ENCODE data around the gene SMAD6.

DNA sequence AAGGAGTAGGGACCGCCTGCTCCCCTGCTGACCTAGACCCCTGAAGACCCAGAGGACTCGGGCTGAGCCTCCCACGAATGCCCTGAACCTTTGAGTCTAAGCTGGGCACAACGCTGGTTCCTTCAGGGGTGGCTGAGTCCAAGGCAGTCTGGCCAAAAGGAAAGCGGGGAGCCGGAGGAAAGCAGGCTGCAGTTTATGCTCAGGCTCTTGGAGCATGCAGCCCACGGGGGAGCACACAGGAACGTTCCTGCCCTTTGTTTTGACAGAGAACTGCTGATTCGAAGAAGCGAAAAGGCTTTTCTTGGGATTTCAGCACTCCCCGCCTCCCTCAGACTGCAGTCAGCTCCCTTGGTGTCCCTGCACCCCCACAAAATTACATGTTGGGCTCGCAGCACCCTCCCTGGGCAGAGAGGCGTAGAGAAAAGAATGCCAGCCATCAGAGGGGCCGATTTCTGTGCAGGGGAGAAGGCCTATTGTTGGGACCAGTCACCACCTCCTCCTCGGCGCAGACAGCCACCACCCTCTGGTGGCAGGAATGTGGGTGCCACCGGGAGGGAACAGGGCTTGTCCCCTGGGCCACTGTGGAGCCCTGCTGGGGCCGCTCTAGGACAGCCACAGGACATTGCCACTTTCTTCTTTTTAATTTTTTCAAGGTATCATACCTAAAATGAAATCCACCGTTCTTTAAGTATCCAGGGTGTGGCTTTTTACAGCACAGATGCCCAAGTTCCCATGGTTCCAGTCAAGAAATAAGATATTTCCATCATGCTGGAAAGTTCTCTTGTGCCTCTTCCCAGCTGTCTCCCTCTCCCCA, 72.2 kb downstream of the SMAD6 start:
- no peak for TF ChIP-seq POLR2AphosphoS5 (IDR thresholded peaks at IDR 0.05; ENCODE audit: low read depth, low read length)
- no peak for TF ChIP-seq SIN3A (IDR thresholded peaks at IDR 0.05; ENCODE audit: borderline replicate concordance, insufficient read depth, low read length)
- TF ChIP-seq TAF1 (IDR thresholded peaks at IDR 0.05; ENCODE audit: borderline replicate concordance, insufficient read depth, low read length): no peak
- TF ChIP-seq, protein P1, sequence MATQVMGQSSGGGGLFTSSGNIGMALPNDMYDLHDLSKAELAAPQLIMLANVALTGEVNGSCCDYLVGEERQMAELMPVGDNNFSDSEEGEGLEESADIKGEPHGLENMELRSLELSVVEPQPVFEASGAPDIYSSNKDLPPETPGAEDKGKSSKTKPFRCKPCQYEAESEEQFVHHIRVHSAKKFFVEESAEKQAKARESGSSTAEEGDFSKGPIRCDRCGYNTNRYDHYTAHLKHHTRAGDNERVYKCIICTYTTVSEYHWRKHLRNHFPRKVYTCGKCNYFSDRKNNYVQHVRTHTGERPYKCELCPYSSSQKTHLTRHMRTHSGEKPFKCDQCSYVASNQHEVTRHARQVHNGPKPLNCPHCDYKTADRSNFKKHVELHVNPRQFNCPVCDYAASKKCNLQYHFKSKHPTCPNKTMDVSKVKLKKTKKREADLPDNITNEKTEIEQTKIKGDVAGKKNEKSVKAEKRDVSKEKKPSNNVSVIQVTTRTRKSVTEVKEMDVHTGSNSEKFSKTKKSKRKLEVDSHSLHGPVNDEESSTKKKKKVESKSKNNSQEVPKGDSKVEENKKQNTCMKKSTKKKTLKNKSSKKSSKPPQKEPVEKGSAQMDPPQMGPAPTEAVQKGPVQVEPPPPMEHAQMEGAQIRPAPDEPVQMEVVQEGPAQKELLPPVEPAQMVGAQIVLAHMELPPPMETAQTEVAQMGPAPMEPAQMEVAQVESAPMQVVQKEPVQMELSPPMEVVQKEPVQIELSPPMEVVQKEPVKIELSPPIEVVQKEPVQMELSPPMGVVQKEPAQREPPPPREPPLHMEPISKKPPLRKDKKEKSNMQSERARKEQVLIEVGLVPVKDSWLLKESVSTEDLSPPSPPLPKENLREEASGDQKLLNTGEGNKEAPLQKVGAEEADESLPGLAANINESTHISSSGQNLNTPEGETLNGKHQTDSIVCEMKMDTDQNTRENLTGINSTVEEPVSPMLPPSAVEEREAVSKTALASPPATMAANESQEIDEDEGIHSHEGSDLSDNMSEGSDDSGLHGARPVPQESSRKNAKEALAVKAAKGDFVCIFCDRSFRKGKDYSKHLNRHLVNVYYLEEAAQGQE (IDR thresholded peaks at IDR 0.05; ENCODE audit: insufficient read depth in 1 of 2, low read depth in 2 of 2, low read length in 2 of 2): no peak

Data from PFSK-1 (cell line).